ENCODE results near the gene KNCN. TPM values are rescaled to one million over a fixed set of nuclear protein-coding genes. Genes with fewer than 3 reads are reported as not detected.

KNCN gene
- polyA plus RNA-seq, 3 donors = not detected

DNA sequence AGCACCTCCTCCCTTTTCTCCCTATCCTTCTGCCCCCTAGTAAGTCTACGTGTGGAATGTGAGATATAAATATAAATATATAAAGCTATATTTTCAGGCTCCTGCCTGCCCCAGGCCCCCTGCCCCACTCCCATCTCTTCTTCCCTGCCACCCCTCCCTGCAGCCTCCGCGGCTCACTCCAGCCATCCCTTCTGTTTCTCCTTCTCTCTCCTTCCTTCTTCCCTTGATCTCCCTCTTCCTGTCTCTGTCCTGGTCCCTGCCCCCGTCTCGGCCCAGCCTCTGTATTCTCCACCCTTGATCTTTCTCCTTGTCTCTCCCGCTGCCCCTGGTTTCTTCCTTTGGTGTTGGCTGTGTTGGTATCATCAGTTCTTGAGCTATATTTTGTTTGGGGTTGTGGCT lies 38.7 kb downstream of the KNCN start:
- no peak for DNase-seq
- H3K9me3 ChIP-seq (replicated peaks in 1 of 2; ENCODE audit: control insufficient read depth in 1 of 2, insufficient read depth in 1 of 2, low read length in 2 of 2) = no peaks in the 10 kb centered on the region
- Mint-ChIP-seq H3K27ac (peak overlapping the region in 2 of 7 donors; percentile 25 to 43), H3K9me3 (no peaks in the 10 kb centered on the region), H3K4me3 (no peak overlapping the region), H3K27me3 (ENCODE audit: low read depth in 3 of 3) (peaks cover 16 to 41% (median 29%) of the 10 kb centered on the region in 3 donors), H3K4me1 (no peaks in the 10 kb centered on the region), H3K36me3 (no peaks in the 10 kb centered on the region)
- H2AFZ ChIP-seq (ENCODE audit: insufficient read depth, low read depth, low read length, poor library complexity, severe bottlenecking) = no peak overlapping the region
- no peaks in the 10 kb centered on the region for H3K79me2 ChIP-seq (ENCODE audit: insufficient read depth, low read length)
- no peak for TF ChIP-seq CTCF (IDR thresholded peaks at IDR 0.05)
- no peak overlapping the region for H3K27ac ChIP-seq (ENCODE audit: low read depth in 1 of 2, low read length in 2 of 2)
- H4K20me1 ChIP-seq (ENCODE audit: insufficient read depth, low read length) = no peaks in the 10 kb centered on the region
- peaks cover 4 to 24% of the 10 kb centered on the region in 2 donors for H3K27me3 ChIP-seq (ENCODE audit: control insufficient read depth in 2 of 2, insufficient read depth in 2 of 2, low read length in 2 of 2)
- intact Hi-C loops (cut with micrococcal nuclease) = no loop called here
- H3K36me3 ChIP-seq (replicated peaks in 1 of 2; ENCODE audit: control insufficient read depth in 1 of 2, insufficient read depth in 2 of 2, low read length in 2 of 2) = no peaks in the 10 kb centered on the region
- no peak overlapping the region for H3K4me3 ChIP-seq (replicated peaks in 1 of 3; ENCODE audit: low read depth in 2 of 3, low read length in 3 of 3)
- no peak overlapping the region for H3K9ac ChIP-seq (ENCODE audit: insufficient read depth, low read length, poor library complexity, severe bottlenecking)
- H3K4me1 ChIP-seq (ENCODE audit: control insufficient read depth in 1 of 2, insufficient read depth in 2 of 2, low read length in 2 of 2) = no peaks in the 10 kb centered on the region
- H3K4me2 ChIP-seq (replicated peaks; ENCODE audit: extremely low read depth, low read length, poor library complexity, severe bottlenecking) = no peak overlapping the region
- WGBS (ENCODE audit: insufficient coverage) = 50% methylated on average over 2 of the region's 6 CpGs

DNA sequence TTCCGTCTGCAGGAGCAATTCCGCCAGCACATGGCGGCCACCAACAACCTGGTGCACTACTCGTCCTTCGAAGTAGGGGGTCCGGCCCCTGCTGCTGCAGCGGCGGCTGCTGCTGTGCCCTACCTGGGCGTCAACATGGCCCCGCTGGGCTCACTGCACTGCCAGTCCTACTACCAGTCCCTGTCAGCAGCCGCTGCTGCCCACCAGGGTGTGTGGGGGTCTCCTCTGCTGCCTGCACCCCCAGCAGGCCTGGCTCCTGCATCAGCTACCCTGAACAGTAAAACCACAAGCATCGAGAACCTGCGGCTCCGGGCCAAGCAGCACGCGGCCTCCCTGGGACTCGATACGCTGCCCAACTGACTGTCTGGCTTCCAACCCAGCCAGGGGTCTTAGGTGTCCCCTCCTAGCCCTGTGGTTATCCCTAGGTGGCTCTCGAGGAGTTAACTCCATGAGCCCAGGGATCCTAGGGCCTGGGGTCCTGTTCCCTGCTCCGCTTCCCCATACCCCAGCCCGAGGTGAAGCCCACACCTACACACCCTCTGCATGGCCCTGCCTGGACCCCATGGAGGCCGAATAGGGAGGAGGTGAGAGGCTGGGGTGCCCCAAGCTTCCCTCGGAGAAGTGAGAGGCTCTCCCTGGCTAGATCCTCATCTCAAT lies 39.2 kb downstream of the KNCN start:
- H3K79me2 ChIP-seq (ENCODE audit: insufficient read depth, low read length) = no peaks in the 10 kb centered on the region
- Mint-ChIP-seq H3K36me3 (no peaks in the 10 kb centered on the region), H3K27me3 (ENCODE audit: low read depth in 3 of 3) (peaks cover 14 to 36% (median 23%) of the 10 kb centered on the region in 3 donors), H3K4me3 (peak overlapping the region in 1 of 2 donors; percentile 17), H3K27ac (peak overlapping the region in 1 of 7 donors; percentile 42), H3K4me1 (no peaks in the 10 kb centered on the region), H3K9me3 (no peaks in the 10 kb centered on the region)
- H3K4me3 ChIP-seq (replicated peaks in 1 of 3; ENCODE audit: low read depth in 2 of 3, low read length in 3 of 3) = no peak overlapping the region
- no peaks in the 10 kb centered on the region for H3K4me1 ChIP-seq (ENCODE audit: control insufficient read depth in 1 of 2, insufficient read depth in 2 of 2, low read length in 2 of 2)
- intact Hi-C loops (cut with micrococcal nuclease) = no loop called here
- no peak for DNase-seq
- H4K20me1 ChIP-seq (ENCODE audit: insufficient read depth, low read length) = no peaks in the 10 kb centered on the region
- no peak overlapping the region for H3K9ac ChIP-seq (ENCODE audit: insufficient read depth, low read length, poor library complexity, severe bottlenecking)
- H3K27me3 ChIP-seq (ENCODE audit: control insufficient read depth in 2 of 2, insufficient read depth in 2 of 2, low read length in 2 of 2) = peaks cover 4 to 20% of the 10 kb centered on the region in 2 donors
- no peak overlapping the region for H3K27ac ChIP-seq (ENCODE audit: low read depth in 1 of 2, low read length in 2 of 2)
- no peak overlapping the region for H3K4me2 ChIP-seq (replicated peaks; ENCODE audit: extremely low read depth, low read length, poor library complexity, severe bottlenecking)
- WGBS (ENCODE audit: insufficient coverage) = 92% methylated on average over 18 of the region's 23 CpGs
- no peak overlapping the region for H2AFZ ChIP-seq (ENCODE audit: insufficient read depth, low read depth, low read length, poor library complexity, severe bottlenecking)
- no peaks in the 10 kb centered on the region for H3K36me3 ChIP-seq (replicated peaks in 1 of 2; ENCODE audit: control insufficient read depth in 1 of 2, insufficient read depth in 2 of 2, low read length in 2 of 2)
- TF ChIP-seq CTCF (IDR thresholded peaks at IDR 0.05) = no peak
- no peaks in the 10 kb centered on the region for H3K9me3 ChIP-seq (replicated peaks in 1 of 2; ENCODE audit: control insufficient read depth in 1 of 2, insufficient read depth in 1 of 2, low read length in 2 of 2)
